COLO668 (cell line): ENCODE measurements around the gene SOX10.
A peak's percentile ranks its signal among the peaks of the same experiment; 100 is the strongest.
"Not testable (repeated sequence)": the region's sequence is repeated elsewhere in the genome, so short reads cannot be mapped to it uniquely, and the experiment has no call there.

ENCODE experiments used
- DNase-seq: peaks from one replicate; lab custom pipeline; 2025; ENCODE audit not compliant: unreplicated experiment; lab: John Stamatoyannopoulos, UW

SOX10 gene

DNA sequence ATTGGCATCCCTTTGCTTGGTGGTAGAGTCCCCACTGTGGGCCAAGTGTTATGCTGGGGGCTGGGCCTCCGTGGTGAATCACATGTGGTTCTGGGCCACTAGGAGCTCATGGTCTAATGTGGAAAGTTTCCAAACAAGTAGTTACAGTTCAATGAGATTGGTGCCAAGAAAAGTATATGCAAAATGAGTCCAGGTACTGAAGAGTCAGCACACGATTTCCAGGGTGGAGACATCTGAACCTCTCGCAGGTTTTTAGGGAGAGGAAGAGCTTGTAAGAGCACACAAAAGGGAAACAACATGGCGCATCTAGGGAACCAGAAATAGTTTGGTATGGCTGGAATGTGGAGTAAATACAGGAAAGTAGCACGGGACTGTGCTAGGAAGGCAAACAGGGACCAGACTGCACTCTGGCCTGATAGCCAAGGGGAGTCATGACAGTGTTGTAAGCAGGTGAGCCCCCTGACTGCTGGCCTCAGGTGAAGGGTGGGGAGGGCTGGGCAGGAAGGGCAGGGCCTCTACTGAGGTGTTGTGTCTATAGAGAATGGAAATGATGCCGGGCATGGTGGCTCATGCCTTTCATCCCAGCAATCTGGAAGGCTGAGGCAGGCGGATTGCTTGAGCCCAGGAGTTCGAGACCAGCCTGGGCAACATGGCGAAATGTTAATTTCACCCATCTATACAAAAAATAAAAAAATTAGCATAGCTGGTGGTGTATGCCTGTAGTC lies 18.3 kb downstream of the SOX10 start:
- no peak for DNase-seq

DNA sequence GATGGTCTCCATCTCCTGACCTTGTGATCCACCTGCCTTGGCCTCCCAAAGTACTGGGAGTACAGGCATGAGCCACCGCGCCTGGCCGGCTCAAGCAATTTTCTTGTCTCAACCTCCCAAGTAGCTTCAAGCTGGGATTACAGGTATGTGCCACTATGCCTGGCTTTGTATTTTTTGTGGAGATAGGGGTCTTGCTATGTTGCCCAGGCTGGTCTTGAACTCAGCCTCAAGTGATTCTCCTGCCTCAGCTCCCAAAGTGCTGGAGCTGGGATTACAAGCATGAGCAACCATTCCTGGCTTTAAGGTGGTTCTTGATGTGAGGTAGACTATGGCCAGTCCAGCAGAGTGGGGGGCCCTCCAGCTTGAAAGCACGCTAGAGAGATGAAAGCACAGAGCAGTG lies 23.3 kb downstream of the SOX10 start:
- DNase-seq, result no peak

DNA sequence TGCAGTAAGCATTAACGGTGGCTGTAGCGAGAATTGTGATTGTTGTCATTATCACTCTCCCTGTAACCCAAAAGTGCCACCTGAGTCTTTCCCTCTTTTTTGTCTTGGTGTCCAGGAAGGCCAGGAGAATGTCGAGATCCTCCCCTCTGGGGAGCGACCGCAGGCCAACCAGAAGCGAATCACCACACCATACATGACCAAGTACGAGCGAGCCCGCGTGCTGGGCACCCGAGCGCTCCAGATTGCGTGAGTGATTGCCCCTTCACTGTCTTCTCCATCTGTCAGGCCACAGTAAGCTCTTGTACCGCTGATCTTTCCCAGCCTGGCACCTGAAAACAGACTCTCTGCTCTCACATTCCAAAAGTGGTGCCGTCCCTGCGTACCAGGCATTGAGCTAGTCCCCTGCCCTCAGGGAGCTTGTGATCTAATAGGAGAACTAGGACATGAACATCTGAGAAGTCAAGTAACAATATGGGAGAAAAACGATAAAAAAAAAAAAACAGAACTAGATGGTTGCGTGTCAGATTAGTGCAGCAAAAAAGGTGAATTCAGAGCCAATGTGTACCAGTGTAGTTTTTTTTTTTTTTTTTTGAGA lies 25.0 kb downstream of the SOX10 start:
- no peak for DNase-seq

DNA sequence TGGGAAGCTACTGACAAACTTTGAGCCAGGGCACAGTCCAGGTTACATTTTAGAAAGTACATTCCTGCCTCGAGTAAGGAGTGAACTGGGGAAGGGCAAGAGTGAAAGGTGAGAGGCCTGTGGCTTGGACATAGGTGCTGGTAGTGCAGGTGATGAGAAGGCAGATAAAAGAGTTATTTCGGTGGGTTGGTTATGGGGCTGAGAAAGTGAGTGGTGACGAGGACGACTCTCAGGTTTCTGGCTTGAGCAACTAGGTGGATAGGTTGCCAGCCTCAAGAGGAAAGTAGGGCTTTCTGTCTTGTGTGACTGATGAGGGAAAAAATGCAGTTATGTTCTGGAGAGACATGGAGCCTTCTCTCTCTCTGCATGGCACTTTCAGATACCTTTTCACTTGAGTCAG lies 27.1 kb downstream of the SOX10 start:
- no peak for DNase-seq

DNA sequence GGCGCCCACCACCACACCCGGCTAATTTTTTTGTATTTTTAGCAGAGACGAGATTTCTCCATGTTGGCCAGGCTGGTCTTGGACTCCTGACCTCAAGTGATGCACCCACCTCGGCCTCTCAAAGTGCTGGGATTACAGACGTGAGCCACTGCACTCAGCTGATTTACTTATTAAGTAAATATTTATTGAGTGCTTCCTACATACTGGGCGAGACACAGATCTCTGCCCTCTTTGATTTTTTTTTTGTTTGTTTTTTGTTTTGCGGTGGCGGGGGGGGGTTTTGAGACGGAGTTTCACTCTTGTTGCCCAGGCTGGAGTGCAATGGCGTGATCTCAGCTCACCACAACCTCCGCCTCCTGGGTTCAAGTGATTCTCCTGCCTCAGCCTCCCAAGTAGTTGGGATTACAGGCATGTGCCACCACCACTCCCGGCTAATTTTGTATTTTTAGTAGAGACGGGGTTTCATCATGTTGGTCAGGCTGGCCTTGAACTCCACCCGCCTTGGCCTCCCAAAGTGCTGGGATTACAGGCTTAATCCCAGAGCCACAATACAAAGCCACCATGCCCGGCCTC lies 28.4 kb downstream of the SOX10 start:
- DNase-seq, result not testable (repeated sequence)

DNA sequence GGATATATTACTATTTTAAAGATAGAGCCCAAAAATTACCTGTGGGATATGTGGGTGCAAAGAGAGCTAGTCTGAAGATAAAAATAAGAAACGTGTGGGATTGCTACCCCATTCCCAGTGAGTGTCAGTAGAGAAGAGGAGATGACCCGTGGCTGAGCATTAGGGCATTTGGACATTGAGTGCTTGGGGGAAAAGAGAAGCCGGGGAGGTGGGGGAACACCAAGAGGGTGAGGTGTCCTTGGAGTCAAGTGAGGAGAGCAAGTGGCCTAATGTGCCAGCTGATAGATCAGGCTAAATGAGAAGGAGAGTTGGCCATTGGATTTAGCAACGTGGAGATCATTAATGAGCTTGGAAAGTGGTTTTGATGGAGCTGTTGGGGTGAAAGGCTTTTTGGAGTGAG lies 29.7 kb downstream of the SOX10 start:
- no peak for DNase-seq

DNA sequence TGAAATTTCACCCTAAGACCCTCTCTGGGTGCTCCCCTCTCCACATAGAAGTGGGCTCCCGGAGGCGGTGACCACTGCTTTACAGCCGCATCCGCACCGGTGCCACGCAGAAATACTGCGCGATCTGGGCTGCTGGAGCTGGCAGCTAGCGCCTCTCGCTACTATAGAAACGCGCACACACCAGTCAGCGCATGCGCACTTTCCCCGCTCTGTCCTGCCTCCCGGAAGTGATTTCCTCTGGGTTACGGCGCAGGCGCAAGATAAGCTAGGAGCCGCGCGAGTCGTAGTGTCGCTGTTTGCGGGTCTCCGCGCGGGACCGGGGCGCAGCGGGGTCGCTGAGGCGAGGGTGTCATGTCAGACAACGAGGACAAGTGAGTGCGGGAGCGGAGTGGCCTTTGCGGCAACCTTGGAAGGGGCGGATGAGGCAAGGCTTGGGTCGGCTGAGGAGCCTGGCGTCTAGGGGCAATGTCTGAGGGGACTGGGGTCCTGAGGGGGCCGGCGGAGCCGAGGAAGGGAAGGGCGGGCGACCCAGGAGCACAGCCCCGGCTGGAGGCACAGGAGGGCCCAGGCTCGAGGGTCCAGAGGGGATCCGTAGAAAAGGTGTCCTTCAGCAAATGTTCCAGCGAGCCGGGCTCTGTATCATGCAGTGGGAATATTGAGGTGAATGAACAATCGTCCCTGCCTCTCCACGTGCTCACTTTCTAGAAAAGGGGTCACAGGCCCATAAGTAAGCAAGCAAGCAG lies 30.7 kb downstream of the SOX10 start, which contains the start of the genes C22orf23 and POLR2F:
C22orf23 (minus strand) TSS at position 165 of the 743 bp plus-strand sequence. CDS start 452 bp downstream, outside the sequence.
POLR2F (plus strand) TSS at position 263 of the 743 bp plus-strand sequence; CDS start at position 352, 89 bp downstream.
- peak; percentile 97 for DNase-seq

DNA sequence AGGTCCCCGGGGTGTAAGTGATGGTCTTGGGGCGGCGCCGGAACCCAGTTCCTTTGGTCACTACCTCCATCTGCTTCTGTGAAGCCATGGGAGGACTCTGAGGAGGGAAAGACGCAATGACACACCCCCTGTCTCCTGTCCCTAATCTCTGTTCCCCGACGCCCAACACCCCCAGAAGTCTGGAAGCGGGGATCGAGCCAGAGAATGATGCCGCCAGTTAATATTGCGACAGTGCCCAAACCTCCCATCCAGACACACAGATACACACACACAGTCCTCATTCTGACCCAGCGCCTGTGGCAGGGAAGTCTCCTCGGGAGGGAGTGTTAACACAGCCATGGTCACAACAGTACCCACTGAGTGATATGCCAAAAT lies 31.3 kb downstream of the SOX10 start:
- DNase-seq, result no peak

DNA sequence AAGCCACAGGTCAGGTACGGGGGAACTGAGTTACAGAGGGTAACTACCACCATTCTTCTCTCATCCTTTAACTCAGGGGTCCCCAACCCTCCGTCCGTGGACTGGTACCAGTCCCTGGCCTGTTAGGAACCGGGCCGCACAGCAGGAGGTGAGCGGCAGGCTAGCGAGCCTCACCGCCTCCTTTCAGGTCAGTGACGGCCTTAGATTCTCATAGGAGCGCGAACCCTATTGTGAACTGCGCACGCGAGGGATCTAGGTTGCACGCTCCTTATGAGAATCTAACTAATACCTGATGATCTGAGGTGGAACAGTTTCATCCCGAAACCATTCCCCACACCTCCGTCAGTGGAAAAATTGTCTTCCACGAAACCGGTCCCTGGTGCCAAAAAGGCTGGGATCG lies 31.7 kb downstream of the SOX10 start:
- DNase-seq, result not testable (repeated sequence)

DNA sequence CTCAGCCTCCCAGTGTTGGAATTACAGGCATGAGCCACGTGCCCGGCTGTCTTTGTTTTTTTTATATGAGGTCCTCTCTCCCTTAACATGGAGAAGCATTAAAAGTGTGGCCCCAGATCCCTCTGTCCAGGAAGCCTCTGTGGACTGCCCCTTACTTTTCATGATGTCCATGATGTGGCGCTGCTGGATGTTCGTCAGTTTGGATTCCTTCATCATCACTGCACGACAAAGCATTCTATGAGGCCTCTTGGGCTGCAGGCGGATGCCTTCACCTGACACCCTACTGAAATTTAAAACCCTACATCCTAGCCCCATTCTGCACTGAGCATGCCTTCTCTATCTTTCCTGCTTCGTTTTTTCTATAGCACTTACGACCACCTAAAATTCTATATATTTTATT lies 33.0 kb downstream of the SOX10 start:
- DNase-seq, result peak; percentile 45

DNA sequence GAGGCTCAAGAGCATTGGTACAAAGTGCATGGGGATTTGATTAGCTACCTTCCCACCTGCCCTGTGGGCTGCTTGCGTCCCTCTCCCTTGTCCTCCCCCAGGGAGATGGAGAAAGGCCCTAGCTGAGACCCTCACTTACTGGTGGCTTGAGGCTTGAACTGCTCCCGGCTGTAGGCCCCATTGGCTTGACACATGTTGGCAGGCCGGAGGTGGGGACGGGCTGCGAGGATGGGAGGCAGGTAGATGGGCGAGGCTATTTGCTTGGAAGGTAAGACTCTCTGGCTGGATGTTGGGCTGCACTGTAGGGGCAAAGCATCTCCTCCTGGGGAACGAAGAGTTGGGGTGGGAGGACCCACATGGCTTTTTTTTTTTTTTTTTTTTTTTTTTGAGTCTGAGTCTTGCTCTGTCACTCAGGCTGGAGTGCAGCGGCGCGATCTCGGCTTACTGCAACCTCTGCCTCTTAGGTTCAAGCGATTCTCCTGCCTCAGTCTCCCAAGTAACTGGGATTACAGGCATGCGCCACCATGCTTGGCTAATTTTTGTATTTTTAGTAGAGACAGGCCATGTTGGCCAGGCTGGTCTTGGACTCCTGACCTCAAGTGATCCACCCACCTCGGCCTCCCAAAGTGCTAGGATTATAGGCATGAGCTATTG lies 37.1 kb downstream of the SOX10 start:
- not testable (repeated sequence) for DNase-seq

DNA sequence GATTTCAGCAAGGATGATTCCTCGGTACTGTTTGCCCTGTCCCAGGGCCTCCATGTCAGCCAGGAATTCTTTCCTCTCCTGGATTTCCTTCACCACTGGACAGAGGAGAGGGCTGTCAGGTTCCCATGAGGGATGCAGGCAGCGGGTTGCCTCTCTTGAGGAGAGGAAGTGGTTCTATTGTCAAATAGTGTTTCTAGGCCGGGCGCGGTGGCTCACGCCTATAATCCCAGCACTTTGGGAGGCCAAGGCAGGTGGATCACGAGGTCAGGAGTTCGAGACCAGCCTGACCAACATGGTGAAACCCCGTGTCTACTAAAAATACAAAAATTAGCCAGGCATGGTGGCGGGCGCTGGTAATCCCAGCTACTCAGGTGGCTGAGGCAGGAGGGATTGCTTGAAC lies 39.9 kb downstream of the SOX10 start:
- DNase-seq, result not testable (repeated sequence)

DNA sequence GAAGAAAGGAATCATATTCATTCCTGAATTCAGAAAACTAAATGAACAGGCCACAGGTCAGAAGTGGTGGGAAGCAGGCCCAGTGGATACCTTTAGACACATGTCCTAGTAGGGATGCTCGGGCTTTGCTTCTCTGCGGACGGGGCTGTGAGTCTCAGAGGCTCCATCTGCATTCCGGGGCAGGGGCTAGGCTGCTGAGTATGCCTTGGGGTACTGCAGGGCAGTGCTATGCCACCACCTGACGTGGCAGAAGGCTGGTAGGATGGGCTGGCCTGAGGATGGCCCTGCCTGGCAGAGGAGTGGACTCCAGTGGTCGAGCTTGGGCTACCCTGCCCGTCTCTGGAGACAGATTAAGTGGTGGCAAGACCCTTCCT lies 40.5 kb downstream of the SOX10 start:
- peak; percentile 13 for DNase-seq

DNA sequence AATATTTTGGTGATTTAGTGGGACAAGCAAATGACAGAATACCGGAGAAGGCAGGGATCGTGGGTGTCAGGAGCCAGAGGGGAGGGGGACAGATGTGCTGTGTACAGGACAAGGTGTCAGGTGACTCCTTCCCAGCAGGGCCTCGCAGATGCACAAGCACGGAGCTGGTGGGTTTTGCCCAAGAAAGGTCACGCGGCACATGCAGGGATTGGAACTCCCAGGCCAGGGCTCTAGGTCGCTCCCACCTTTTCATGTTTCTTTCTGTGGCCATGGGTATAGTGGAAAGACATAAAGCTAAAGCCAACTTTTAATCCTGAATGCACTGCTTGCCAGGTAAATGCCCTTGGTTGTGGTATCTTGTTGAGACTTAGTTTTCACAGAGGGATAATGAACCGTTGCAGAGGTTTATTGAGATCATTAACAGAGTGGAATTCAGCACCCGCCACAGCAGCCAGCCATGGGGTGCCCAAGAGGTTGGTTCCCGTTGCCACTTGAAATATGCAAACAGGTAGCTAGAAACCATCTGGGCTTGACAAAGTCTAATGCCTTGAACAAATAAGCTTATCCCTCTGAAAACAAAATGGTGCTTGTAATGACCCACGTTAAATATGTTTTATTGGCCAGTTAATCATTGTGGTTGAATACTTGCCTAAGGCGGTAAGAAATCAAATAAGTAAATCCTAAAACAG lies 41.1 kb downstream of the SOX10 start:
- peak; percentile 33 for DNase-seq

DNA sequence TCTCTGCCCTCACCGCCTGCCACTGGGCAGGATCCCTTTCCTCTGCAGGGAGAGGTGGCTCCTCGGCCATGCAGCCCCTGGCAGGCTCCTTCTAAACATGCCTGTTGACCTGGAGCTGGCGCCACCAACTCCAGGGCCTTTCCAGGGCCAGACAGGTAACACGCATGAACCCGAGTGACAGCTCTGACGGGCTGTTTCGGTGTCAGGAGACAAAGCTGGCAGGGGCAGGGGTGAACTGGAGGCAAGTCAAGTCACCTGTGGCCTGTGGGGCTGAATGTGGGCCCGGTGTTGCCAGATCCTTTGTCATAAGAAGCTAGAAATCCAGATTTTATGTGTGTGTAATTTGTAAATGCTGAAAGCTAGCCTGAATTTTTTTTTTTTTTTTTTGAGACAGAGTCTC lies 42.2 kb downstream of the SOX10 start:
- no peak for DNase-seq

DNA sequence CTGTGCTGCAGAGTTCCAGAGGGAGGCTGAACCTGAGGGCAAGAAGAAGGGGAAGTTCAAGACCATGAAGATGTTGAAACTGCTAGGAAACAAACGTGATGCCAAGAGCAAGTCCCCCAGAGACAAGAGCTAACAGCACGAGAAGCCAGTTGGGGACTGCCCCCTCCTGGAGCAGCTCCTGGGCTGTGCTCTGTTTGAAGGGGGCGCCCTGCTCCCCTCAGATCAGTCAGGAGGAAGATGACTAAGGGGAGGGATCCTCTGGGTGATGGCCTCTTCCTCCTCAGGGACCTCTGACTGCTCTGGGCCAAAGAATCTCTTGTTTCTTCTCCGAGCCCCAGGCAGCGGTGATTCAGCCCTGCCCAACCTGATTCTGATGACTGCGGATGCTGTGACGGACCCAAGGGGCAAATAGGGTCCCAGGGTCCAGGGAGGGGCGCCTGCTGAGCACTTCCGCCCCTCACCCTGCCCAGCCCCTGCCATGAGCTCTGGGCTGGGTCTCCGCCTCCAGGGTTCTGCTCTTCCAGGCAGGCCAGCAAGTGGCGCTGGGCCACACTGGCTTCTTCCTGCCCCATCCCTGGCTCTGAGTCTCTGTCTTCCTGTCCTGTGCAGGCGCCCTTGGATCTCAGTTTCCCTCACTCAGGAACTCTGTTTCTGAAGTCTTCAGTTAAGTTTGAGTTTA lies 43.5 kb downstream of the SOX10 start:
- DNase-seq, result no peak

DNA sequence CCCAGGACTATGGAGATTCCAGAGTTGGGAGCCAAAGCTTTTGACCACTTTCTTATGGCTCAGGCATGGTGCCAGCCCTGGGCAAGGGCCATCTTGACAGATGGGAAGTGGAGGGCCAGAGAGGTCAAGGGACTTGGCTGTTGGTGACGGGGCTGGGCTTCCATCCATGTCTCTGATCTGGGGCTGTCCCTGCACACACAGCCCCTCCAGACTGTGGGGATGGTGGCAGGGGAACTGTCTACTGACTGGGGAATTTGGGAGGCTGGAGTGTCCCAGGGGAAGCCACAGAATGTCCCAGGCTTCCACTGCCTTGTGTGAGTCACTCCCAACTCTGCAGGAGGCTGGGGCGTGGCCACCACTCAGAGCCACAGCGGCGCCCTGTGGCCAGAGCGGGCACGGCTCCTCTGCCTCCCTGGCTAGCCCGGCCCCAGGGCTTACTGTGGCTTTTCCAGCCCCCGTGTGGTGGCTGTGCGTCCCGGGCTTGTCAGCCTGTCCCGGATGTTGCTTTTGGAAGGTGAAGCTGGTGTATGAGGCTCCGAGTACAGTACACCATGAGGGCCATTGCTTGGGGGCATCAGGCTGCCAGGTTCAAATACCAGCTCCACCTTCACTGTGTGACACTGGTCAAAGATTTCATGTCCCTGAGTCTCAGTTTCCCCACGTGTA lies 50.5 kb downstream of the SOX10 start:
- DNase-seq, result peak; percentile 89

DNA sequence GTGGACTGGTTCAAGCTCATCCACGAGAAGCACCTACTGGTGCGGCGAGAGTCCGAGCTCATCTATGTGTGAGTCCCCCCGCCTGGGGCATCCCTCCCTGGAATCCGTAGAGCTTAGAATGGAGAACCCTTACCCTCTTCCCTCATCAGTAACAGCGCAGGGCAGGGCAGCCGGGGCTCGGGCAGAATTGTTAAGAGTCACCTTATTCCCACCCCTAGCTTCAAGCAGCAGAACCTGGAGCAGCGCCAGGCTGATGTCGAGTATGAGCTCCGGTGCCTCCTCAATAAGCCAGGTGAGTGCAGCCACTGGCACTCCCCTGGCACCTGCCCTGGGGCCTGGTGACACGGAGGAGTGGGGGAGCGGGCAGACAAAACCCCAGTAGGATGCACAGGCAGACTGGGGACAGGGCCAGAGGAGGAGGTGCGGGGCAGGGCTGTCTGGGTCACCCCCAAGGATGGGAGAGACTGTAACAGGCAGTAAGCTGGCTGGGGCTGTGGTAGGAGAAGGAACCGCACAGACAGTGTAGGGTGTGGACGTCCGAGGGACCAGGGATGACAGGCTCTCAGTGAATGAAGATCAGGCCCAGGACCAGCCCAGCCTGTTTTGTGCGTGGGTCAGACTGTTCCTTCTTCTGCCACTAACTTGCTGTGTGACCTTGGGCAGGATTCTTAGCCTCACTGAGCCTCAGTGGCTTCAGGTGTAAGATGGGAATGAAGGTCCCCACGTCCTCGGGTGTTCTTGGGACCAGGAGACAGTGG lies 51.4 kb downstream of the SOX10 start:
- peak; percentile 14 for DNase-seq

DNA sequence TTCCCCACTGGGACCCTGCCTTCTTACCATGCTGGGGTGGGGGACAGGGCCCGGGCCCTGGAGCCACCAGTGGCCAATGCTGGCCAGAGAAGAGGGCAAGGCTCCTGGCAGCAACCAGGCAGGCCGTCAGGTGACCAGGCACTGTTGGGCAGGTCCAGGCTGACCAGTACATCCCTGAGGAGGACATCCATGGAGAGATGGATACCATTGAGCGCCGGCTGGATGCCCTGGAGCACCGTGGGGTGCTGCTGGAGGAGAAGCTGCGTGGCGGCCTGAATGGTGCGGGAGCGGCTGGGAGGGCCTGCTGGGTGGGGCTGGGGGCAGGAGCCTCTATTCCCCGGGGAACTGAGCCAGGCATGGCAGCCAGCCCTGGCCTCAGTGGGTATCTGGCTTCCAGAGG lies 52.0 kb downstream of the SOX10 start:
- no peak for DNase-seq
